IMR-90 (cell line): ENCODE data around the gene NRP1. TPM values are rescaled to one million over a fixed set of nuclear protein-coding genes. Genes with fewer than 3 reads are reported as not detected.

Experiments used
- ATAC-seq: fragments of 200-7000 bp; cut with Tn5 transposase; 2 replicates; pipeline ENCODE4 v1.9.1; 2020; ENCODE audit warnings: low read depth, mild to moderate bottlenecking, moderate library complexity
- BruUV-seq: library from RNA; stranded (reverse); fragments of 400-500 nt; replicated peaks from 2 replicates; lab custom pipeline; 2021; lab: Mats Ljungman, UMichigan
- CTCF ChIA-PET: fragments of 300-600 bp; formaldehyde crosslinking; extraction: SDS; loops from one replicate; lab custom pipeline; 2021; ENCODE audit warnings: antibody characterized with exemption; lab: Yijun Ruan, JAX
- POLR2A ChIA-PET: fragments of 300-600 bp; sonication (Branson Sonifier 250); formaldehyde crosslinking; loops from one replicate; lab custom pipeline; 2022; ENCODE audit warnings: antibody characterized with exemption; ENCODE audit not compliant: unreplicated experiment; lab: Charles Lee
- DNase-seq: peaks from one replicate; pipeline ENCODE4 v3.0.0; 2013
- H2AFZ ChIP-seq: replicated peaks from 2 replicates; pipeline ENCODE3; 2013; ENCODE audit warnings: low read length, mild to moderate bottlenecking; ENCODE audit not compliant: poor library complexity
- H2AK5ac ChIP-seq: 2 replicates; pipeline ENCODE4 v1.6.1; 2013; ENCODE audit warnings: low read depth, low read length, inconsistent platforms
- H2AK9ac ChIP-seq: replicated peaks from 2 replicates; pipeline ENCODE3; 2013; ENCODE audit warnings: mild to moderate bottlenecking, low read depth, low read length, moderate library complexity; ENCODE audit not compliant: poor library complexity
- H2BK120ac ChIP-seq: 2 replicates; pipeline ENCODE4 v1.6.1; 2013; ENCODE audit warnings: low read depth, low read length, inconsistent platforms
- H2BK15ac ChIP-seq: 3 replicates; pipeline ENCODE4 v1.6.1; 2013; ENCODE audit warnings: low read depth, low read length, inconsistent platforms
- H2BK20ac ChIP-seq: 2 replicates; pipeline ENCODE4 v1.6.1; 2013; ENCODE audit warnings: low read depth, mild to moderate bottlenecking, inconsistent platforms, low read length, moderate library complexity
- H2BK5ac ChIP-seq: 2 replicates; pipeline ENCODE4 v1.6.1; 2013; ENCODE audit warnings: mild to moderate bottlenecking, low read depth, low read length, inconsistent platforms; ENCODE audit not compliant: poor library complexity, severe bottlenecking
- H3K14ac ChIP-seq: replicated peaks from 2 replicates; pipeline ENCODE4 v1.6.1; 2013; ENCODE audit warnings: low read depth, low read length, inconsistent platforms
- H3K18ac ChIP-seq: 2 replicates; pipeline ENCODE4 v1.6.1; 2013; ENCODE audit warnings: low read depth, low read length, control low read depth
- H3K23ac ChIP-seq: 2 replicates; pipeline ENCODE4 v1.6.1; 2013; ENCODE audit warnings: low read depth, low read length, inconsistent platforms
- H3K27ac ChIP-seq: 2 replicates; pipeline ENCODE4 v1.5.1; 2013; ENCODE audit warnings: mild to moderate bottlenecking, control low read depth, low read length; ENCODE audit not compliant: insufficient read depth
- H3K27me3 ChIP-seq: 2 replicates; pipeline ENCODE4 v1.6.1; 2013; ENCODE audit warnings: low read length; ENCODE audit not compliant: control insufficient read depth, insufficient read depth
- H3K36me3 ChIP-seq: 2 replicates; pipeline ENCODE4 v1.6.1; 2013; ENCODE audit warnings: low read length, mixed read lengths; ENCODE audit not compliant: control insufficient read depth, insufficient read depth
- H3K4ac ChIP-seq: 2 replicates; pipeline ENCODE4 v1.6.1; 2013; ENCODE audit warnings: low read depth, low read length, inconsistent platforms
- H3K4me1 ChIP-seq: 2 replicates; pipeline ENCODE4 v1.6.1; 2013; ENCODE audit warnings: low read length, mixed read lengths; ENCODE audit not compliant: control insufficient read depth, insufficient read depth
- H3K4me2 ChIP-seq: 2 replicates; pipeline ENCODE4 v1.6.1; 2013; ENCODE audit warnings: low read depth, mild to moderate bottlenecking, control low read depth, low read length, moderate library complexity
- H3K4me3 ChIP-seq: 2 replicates; pipeline ENCODE4 v1.5.1; 2013; ENCODE audit warnings: low read depth, mild to moderate bottlenecking, control low read depth, low read length, moderate library complexity; ENCODE audit not compliant: insufficient read depth
- H3K56ac ChIP-seq: 2 replicates; pipeline ENCODE4 v1.6.1; 2013; ENCODE audit warnings: low read length, inconsistent platforms; ENCODE audit not compliant: insufficient read depth; ENCODE audit errors: extremely low read depth
- H3K79me1 ChIP-seq, 2 experiments: 2 replicates each; pipeline ENCODE4 v1.6.1; 2013; ENCODE audit warnings: low read length in 2 of 2, inconsistent platforms in 1 of 2, low read depth in 1 of 2
- H3K9ac ChIP-seq: 2 replicates; pipeline ENCODE4 v1.6.1; 2013; ENCODE audit warnings: low read depth, low read length, control low read depth
- H3K9me1 ChIP-seq: 2 replicates; pipeline ENCODE4 v1.6.1; 2013; ENCODE audit warnings: low read length, inconsistent platforms; ENCODE audit not compliant: insufficient read depth
- H3K9me3 ChIP-seq: 2 replicates; pipeline ENCODE4 v1.6.1; 2013; ENCODE audit warnings: low read length; ENCODE audit not compliant: control insufficient read depth, insufficient read depth
- H4K20me1 ChIP-seq: 2 replicates; pipeline ENCODE4 v1.6.1; 2013; ENCODE audit warnings: low read length, inconsistent platforms; ENCODE audit not compliant: insufficient read depth
- H4K5ac ChIP-seq: 2 replicates; pipeline ENCODE4 v1.6.1; 2013; ENCODE audit warnings: mild to moderate bottlenecking, low read depth, low read length, control low read depth
- H4K8ac ChIP-seq, 2 experiments: 2 replicates each; pipeline ENCODE4 v1.6.1; 2013; ENCODE audit warnings: low read depth in 2 of 2, low read length in 2 of 2, control low read depth in 1 of 2, inconsistent platforms in 1 of 2
- H4K91ac ChIP-seq: 2 replicates; pipeline ENCODE4 v1.6.1; 2013; ENCODE audit warnings: low read depth, low read length, inconsistent platforms; ENCODE audit not compliant: insufficient read depth
- BHLHE40 ChIP-seq: fragments of 150-350 bp; IDR thresholded peaks from 2 replicates; pipeline ENCODE4 v1.6.1; 2016; ENCODE audit warnings: mild to moderate bottlenecking, low read depth, low read length
- CTCF ChIP-seq: conservative IDR thresholded peaks from 2 replicates; pipeline ENCODE4 v1.5.1; 2012; ENCODE audit warnings: mild to moderate bottlenecking, low read depth, low read length, improper control_type of control experiment
- ELK1 ChIP-seq: fragments of 150-350 bp; IDR thresholded peaks from 2 replicates; pipeline ENCODE4 v1.6.1; 2016; ENCODE audit warnings: low read depth, mild to moderate bottlenecking, low read length, moderate library complexity, borderline replicate concordance
- FOS ChIP-seq: fragments of 150-350 bp; IDR thresholded peaks from 2 replicates; pipeline ENCODE4 v1.6.1; 2016; ENCODE audit warnings: low read depth, low read length
- MAFK ChIP-seq: IDR thresholded peaks from 2 replicates; pipeline ENCODE4 v1.6.1; 2012; ENCODE audit warnings: low read depth, low read length, improper control_type of control experiment
- MAZ ChIP-seq: IDR thresholded peaks from 2 replicates; pipeline ENCODE4 v1.6.1; 2012; ENCODE audit warnings: low read depth, mild to moderate bottlenecking, low read length, improper control_type of control experiment, moderate library complexity, borderline replicate concordance
- MXI1 ChIP-seq: IDR thresholded peaks from 2 replicates; pipeline ENCODE4 v1.6.1; 2012; ENCODE audit warnings: low read depth, mild to moderate bottlenecking, low read length, moderate library complexity, borderline replicate concordance
- NFE2L2 ChIP-seq: fragments of 150-350 bp; IDR thresholded peaks from 2 replicates; pipeline ENCODE4 v1.6.1; 2016; ENCODE audit warnings: low read depth, mild to moderate bottlenecking, low read length
- POLR2A ChIP-seq: IDR thresholded peaks from 2 replicates; pipeline ENCODE4 v1.6.1; 2012; ENCODE audit warnings: mild to moderate bottlenecking, low read depth, low read length
- RAD21 ChIP-seq: IDR thresholded peaks from 2 replicates; pipeline ENCODE4 v1.6.1; 2012; ENCODE audit warnings: low read length, improper control_type of control experiment
- RCOR1 ChIP-seq: IDR thresholded peaks from 2 replicates; pipeline ENCODE4 v1.6.1; 2012; ENCODE audit warnings: mild to moderate bottlenecking, low read length, improper control_type of control experiment; ENCODE audit not compliant: insufficient replicate concordance
- RFX5 ChIP-seq: IDR thresholded peaks from 2 replicates; pipeline ENCODE4 v1.8.0; 2012; ENCODE audit warnings: low read depth, mild to moderate bottlenecking, low read length, moderate library complexity
- SMC3 ChIP-seq: fragments of 150-350 bp; IDR thresholded peaks from 2 replicates; pipeline ENCODE4 v1.6.1; 2016; ENCODE audit warnings: low read depth, mild to moderate bottlenecking, antibody characterized with exemption, low read length, moderate library complexity
- WGBS, 2 experiments: methylation state at CpG; one replicate each; pipeline versions ENCODE4 v1.1.5 to v1.1.7; 2013; ENCODE audit warnings: missing lambda C conversion rate in 2 of 2; ENCODE audit not compliant: insufficient read length in 1 of 2; ENCODE audit errors: extremely low coverage in 2 of 2; 5-methylcytosine and 5-hydroxymethylcytosine counted together
- dilution Hi-C: fragments of 300-500 bp; cut with HindIII; formaldehyde crosslinking; loops from one replicate; pipeline ENCODE4 v1.14.3; 2018; ENCODE audit warnings: low sequenced_read_pairs; ENCODE audit not compliant: unreplicated experiment
- in situ Hi-C: fragments of 300-500 bp; cut with MboI; formaldehyde crosslinking; loops from 3 replicates; pipeline ENCODE4 v1.14.3; 2019; ENCODE audit warnings: low sequenced_read_pairs, inconsistent platforms, mixed read lengths
- intact Hi-C: fragments of 100-400 bp; cut with micrococcal nuclease; formaldehyde crosslinking; loops from 2 replicates; pipeline ENCODE4 v1.10.0; 2022
- polyA plus RNA-seq, 3 experiments: library from polyadenylated mRNA; depleted of rRNA; stranded (reverse); fragments of >200 nt; gene quantifications; 2 replicates each; pipeline ENCODE4 v1.2.3, GENCODE V29; 2012; ENCODE audit warnings: low replicate concordance in 1 of 3
- total RNA-seq: library from RNA; depleted of rRNA; stranded (reverse); fragments of >200 nt; gene quantifications from 2 replicates; pipeline ENCODE4 v1.2.3, GENCODE V29; 2012

Gene NRP1
- total and polyA plus RNA-seq, 2 of the 4 experiments (the other 2 are of a cell fraction) = 108 to 227 TPM

DNA sequence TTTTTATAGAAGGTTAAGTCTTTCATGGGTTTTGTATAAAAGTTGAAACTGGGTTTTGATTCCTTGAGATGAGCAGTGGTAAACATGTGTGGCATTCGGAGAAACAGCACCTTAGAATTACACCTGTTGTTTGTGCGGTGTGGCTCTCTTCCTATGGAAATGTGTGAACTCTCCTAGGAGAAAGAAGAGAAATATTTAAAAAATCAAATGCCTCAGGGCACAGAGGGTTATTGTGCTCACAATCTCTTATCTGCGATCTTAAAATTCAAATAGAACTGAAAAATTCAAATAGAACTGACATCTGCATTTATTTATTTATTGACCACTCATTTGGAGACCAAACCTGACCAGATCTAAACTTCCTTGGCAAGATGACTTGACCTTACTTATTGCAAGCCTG lies 18.1 kb upstream of the NRP1 start:
- Histone ChIP-seq H3K36me3 (no peaks in the 10 kb centered on the region), H3K23ac (no peak overlapping the region), H3K27ac (no peak overlapping the region), H4K20me1 (no peaks in the 10 kb centered on the region), H4K91ac (no peak overlapping the region), H3K56ac (no peak overlapping the region), H3K9ac (no peak overlapping the region), H4K8ac (no peak overlapping the region), H2BK120ac (peak overlapping the region; percentile 30; the same call in 1 of the 2 replicates), H4K5ac (no peak overlapping the region), H3K9me3 (no peaks in the 10 kb centered on the region), H3K4ac (0 out of 2 replicates have a peak overlapping the region, but pooled peaks have one; percentile 19), H3K9me1 (no peaks in the 10 kb centered on the region; the same call in 1 of the 2 replicates), H2BK5ac (peak overlapping the region; percentile 3), H3K18ac (no peak overlapping the region), H2BK20ac (0 out of 2 replicates have a peak overlapping the region, but pooled peaks have one; percentile 13), H2AK5ac (no peak overlapping the region), H2AK9ac (no peak overlapping the region), H2AFZ (no peak overlapping the region), H3K4me3 (no peak overlapping the region), H2BK15ac (no peak overlapping the region), H3K79me1 (no peaks in the 10 kb centered on the region), H3K4me2 (peak overlapping the region; percentile 35; the same call in 1 of the 2 replicates), H3K27me3 (no peaks in the 10 kb centered on the region), H3K14ac (no peak overlapping the region; the same call in 1 of the 2 replicates), H3K4me1 (peaks cover 4% of the 10 kb centered on the region; the same call in 1 of the 2 replicates)
- no CpG with 5 or more reads among the region's 3 CpGs for WGBS, 2 experiments
- BruUV-seq = no TSS peak
- ChIA-PET CTCF (no interaction called here), POLR2A (no interaction called here)
- intact Hi-C loops (no loop called here), in situ Hi-C loops (no loop called here), dilution Hi-C loops (no loop called here)
- no peak for ATAC-seq
- DNase-seq = no peak
- no peak for TF ChIP-seq RCOR1
- TF ChIP-seq CTCF = no peak
- no peak for TF ChIP-seq RFX5
- TF ChIP-seq POLR2A = no peak
- TF ChIP-seq ELK1 = no peak
- TF ChIP-seq FOS = no peak
- no peak for TF ChIP-seq MXI1
- no peak for TF ChIP-seq NFE2L2
- no peak for TF ChIP-seq RAD21
- no peak for TF ChIP-seq BHLHE40
- no peak for TF ChIP-seq SMC3
- no peak for TF ChIP-seq MAZ
- no peak for TF ChIP-seq MAFK
